ENCODE data around the gene RCL1. TPM values are rescaled to one million over a fixed set of nuclear protein-coding genes. Genes with fewer than 3 reads are reported as not detected.

RCL1 gene
- 10.4 and 14.8 TPM in 2 replicates for total RNA-seq

DNA sequence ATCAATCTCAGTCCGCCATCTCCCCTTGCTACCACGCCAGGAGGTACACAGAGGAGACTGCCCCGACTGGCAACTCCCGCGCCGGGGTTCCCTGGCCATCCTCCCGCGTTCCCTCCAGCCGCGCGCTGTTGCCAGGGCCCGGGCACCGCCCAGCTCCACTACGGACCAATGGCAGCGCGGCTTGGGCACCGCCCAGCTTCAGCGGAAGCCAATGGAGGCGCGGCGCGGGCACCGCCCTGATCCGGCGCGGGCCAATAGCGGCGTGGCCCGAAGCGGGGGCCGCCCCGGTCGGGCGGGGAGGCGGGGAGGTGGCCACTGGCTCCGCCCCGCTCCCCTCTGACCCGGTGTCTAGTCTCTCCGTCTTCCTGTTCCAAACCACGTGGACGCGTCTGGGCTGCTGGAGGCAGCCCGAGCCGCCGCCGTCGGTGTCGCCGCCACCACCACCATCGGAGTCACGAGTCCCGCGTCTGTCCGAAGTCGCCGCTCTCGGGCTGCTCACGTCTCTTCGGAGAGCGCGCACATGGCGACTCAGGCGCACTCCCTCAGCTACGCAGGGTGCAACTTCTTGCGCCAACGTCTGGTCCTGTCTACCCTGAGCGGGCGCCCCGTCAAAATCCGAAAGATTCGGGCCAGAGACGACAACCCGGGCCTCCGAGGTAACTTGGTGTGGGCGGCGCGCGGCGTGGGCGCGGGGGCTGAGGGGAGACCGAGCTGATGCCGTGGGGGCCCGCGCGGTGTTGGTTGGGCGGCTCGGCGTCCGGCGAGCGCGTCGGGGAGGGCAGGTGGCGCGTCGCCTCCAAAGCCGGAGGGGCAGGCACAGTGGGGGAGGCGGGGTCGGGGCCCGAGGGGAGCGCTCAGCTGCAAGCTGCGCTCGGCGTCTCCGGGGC lies at the start of gene RCL1:
Gene RCL1 (plus strand): TSS at position 373 of the 887 bp plus-strand sequence. CDS start 148 bp downstream, at position 521.

Other genes with a start within 250 kb of the RCL1 start
- 5.5 and 7.3 TPM in 2 replicates for gene PLPP6, start 130.7 kb upstream of the RCL1 start, total RNA-seq
- gene SPATA6L, start 126.5 kb upstream of the RCL1 start, total RNA-seq, result 0.79 and 0.81 TPM in 2 replicates
- gene CDC37L1, start 113.4 kb upstream of the RCL1 start, total RNA-seq, result 18.5 and 22.5 TPM in 2 replicates
- 62.0 and 90.6 TPM in 2 replicates for gene AK3, start 51.7 kb upstream of the RCL1 start, total RNA-seq
- gene JAK2, start 192.3 kb downstream of the RCL1 start, total RNA-seq, result 23.3 and 23.4 TPM in 2 replicates

Data from aortic smooth muscle cell (primary cell).